CD8-positive, alpha-beta memory T cell (primary cell): ENCODE data around the gene HIRA. TPM values are rescaled to one million over a fixed set of nuclear protein-coding genes. Genes with fewer than 3 reads are reported as not detected.

Experiments used
- CTCF ChIA-PET: fragments of 350-600 bp; sonication (Branson Sonifier 250); formaldehyde crosslinking; loops from one replicate; lab custom pipeline; 2021; ENCODE audit warnings: antibody characterized with exemption; lab: Charles Lee
- POLR2A ChIA-PET: fragments of 350-600 bp; sonication (Branson Sonifier 250); formaldehyde crosslinking; loops from one replicate; lab custom pipeline; 2021; ENCODE audit warnings: antibody characterized with exemption; lab: Charles Lee
- DNase-seq, 5 donors: peaks; one replicate each; pipeline versions ENCODE4 v3.0.0 to v3.0.0-alpha.2; 2020 to 2022; ENCODE audit warnings: mixed read lengths in 1 of 5
- H3K27ac ChIP-seq: one replicate; pipeline ENCODE4 v1.7.0; 2013; ENCODE audit warnings: low read depth, mild to moderate bottlenecking, low read length, moderate library complexity
- H3K27me3 ChIP-seq: 2 replicates; pipeline ENCODE4 v1.7.0; 2013; ENCODE audit warnings: low read length, mild to moderate bottlenecking; ENCODE audit not compliant: insufficient read depth, poor library complexity, severe bottlenecking
- H3K36me3 ChIP-seq: 2 replicates; pipeline ENCODE4 v1.7.0; 2013; ENCODE audit warnings: mild to moderate bottlenecking, low read length, moderate library complexity; ENCODE audit not compliant: insufficient read depth
- H3K4me1 ChIP-seq: 2 replicates; pipeline ENCODE4 v1.7.0; 2013; ENCODE audit warnings: mild to moderate bottlenecking, low read length, moderate library complexity; ENCODE audit not compliant: insufficient read depth
- H3K4me3 ChIP-seq: 2 replicates; pipeline ENCODE4 v1.7.0; 2013; ENCODE audit warnings: mild to moderate bottlenecking, low read length
- H3K9me3 ChIP-seq: 2 replicates; pipeline ENCODE4 v1.7.0; 2013; ENCODE audit warnings: mild to moderate bottlenecking, low read length
- H3K27ac Mint-ChIP-seq, 8 donors: one replicate each; pipeline ENCODE4 v1.8.0; 2020 to 2021; ENCODE audit warnings: mixed read lengths in 8 of 8, mild to moderate bottlenecking in 6 of 8, inconsistent platforms in 3 of 8, moderate library complexity in 3 of 8
- H3K27me3 Mint-ChIP-seq, 2 donors: one replicate each; pipeline ENCODE4 v1.8.0; 2020 to 2021; ENCODE audit warnings: mixed read lengths in 2 of 2, mild to moderate bottlenecking in 1 of 2, moderate library complexity in 1 of 2
- H3K36me3 Mint-ChIP-seq, 3 donors: one replicate each; pipeline ENCODE4 v1.8.0; 2020 to 2021; ENCODE audit warnings: mixed read lengths in 3 of 3, inconsistent platforms in 1 of 3, mild to moderate bottlenecking in 1 of 3
- H3K4me1 Mint-ChIP-seq, 3 donors: one replicate each; pipeline ENCODE4 v1.8.0; 2020 to 2021; ENCODE audit warnings: mixed read lengths in 3 of 3, inconsistent platforms in 1 of 3, mild to moderate bottlenecking in 1 of 3
- H3K4me3 Mint-ChIP-seq, 7 donors: one replicate each; pipeline ENCODE4 v1.8.0; 2020 to 2021; ENCODE audit warnings: mixed read lengths in 7 of 7, mild to moderate bottlenecking in 6 of 7, moderate library complexity in 4 of 7, inconsistent platforms in 2 of 7
- H3K9me3 Mint-ChIP-seq, 5 donors: one replicate each; pipeline ENCODE4 v1.8.0; 2020 to 2022; ENCODE audit warnings: mixed read lengths in 5 of 5, mild to moderate bottlenecking in 3 of 5, moderate library complexity in 2 of 5, inconsistent platforms in 1 of 5
- polyA plus RNA-seq: library from polyadenylated mRNA; unstranded; fragments of 300-500 nt; fragmentation: Illumina TruSeq; gene quantifications from one replicate; pipeline ENCODE4 v1.2.3, GENCODE V29; 2021
- total RNA-seq, 2 experiments: library from RNA; stranded (reverse); gene quantifications; one replicate each; pipeline ENCODE4 v1.2.3, GENCODE V29; 2021

Gene HIRA
- total and polyA plus RNA-seq, 3 experiments from 2014 or later = 4.6 to 44.8 (median 38.5) TPM

DNA sequence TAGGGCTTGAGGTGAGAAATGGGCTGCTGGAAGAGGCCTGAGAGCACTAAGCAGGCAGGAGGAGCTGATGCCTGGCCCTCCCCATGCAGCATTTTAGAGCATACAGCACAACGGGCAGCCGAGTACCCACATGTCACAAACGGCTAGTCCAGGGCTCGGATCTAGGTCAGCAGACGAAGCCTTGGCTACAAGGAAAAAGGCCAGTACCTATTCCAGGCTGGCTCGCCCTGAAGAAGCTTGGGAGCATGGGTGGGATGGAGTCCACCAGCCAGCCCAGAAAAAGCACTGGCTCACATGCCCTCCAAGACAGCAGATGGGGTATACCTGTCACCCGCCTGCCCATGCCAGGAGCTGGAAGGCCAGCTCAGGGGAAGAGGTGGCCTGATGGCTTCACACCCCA is 37.9 kb upstream of the HIRA start:
- Mint-ChIP-seq H3K4me1 (peaks cover 0 to 7% (median 6%) of the 10 kb centered on the region in 3 donors), H3K9me3 (no peaks in the 10 kb centered on the region), H3K4me3 (no peak overlapping the region), H3K27me3 (no peaks in the 10 kb centered on the region), H3K27ac (peak overlapping the region in 1 of 8 donors; percentile 61), H3K36me3 (peaks cover 4 to 98% (median 14%) of the 10 kb centered on the region in 3 donors)
- DNase-seq = no peak
- no peaks in the 10 kb centered on the region for H3K27me3 ChIP-seq
- H3K4me3 ChIP-seq = no peak overlapping the region
- no peak overlapping the region for H3K27ac ChIP-seq
- peaks cover 89% of the 10 kb centered on the region for H3K36me3 ChIP-seq
- CTCF ChIA-PET = no interaction called here
- no peaks in the 10 kb centered on the region for H3K9me3 ChIP-seq
- no peaks in the 10 kb centered on the region for H3K4me1 ChIP-seq
- POLR2A ChIA-PET = no interaction called here

DNA sequence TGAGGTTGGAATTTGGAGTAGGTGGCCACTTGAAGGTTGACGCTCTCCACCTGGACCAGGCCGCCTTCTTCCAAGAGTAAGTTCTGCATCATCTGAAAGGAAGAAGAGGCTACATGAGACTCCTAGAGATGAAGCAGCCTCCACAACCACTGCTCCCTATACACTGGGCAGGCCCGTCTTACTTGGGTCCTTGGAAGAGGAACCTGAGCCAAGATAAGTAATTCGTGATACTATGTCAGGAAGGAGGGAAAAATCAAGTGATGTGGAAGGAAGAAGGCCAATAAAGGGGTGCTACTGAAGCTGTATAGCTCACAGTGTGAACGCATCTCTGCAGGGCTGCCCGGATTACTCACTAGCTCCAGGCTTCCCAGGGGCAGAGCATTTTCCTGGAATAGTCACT is 36.4 kb upstream of the HIRA start:
- ChIA-PET POLR2A (no interaction called here), CTCF (no interaction called here)
- Histone ChIP-seq H3K4me3 (no peak overlapping the region), H3K27ac (no peak overlapping the region), H3K4me1 (peaks cover 4% of the 10 kb centered on the region), H3K9me3 (no peaks in the 10 kb centered on the region), H3K27me3 (no peaks in the 10 kb centered on the region), H3K36me3 (peaks cover 88% of the 10 kb centered on the region)
- Mint-ChIP-seq H3K36me3 (peaks cover 4 to 98% (median 13%) of the 10 kb centered on the region in 3 donors), H3K4me3 (no peak overlapping the region), H3K27me3 (no peaks in the 10 kb centered on the region), H3K9me3 (no peaks in the 10 kb centered on the region), H3K4me1 (peaks cover 0 to 4% (median 3%) of the 10 kb centered on the region in 3 donors), H3K27ac (no peak overlapping the region)
- no peak for DNase-seq

- Histone ChIP-seq H3K9me3 (no peaks in the 10 kb centered on the region), H3K27me3 (no peaks in the 10 kb centered on the region), H3K4me1 (peaks cover 4% of the 10 kb centered on the region), H3K27ac (no peak overlapping the region), H3K36me3 (peaks cover 80% of the 10 kb centered on the region), H3K4me3 (no peak overlapping the region)
- POLR2A ChIA-PET = no interaction called here
- Mint-ChIP-seq H3K9me3 (no peaks in the 10 kb centered on the region), H3K27me3 (no peaks in the 10 kb centered on the region), H3K36me3 (peaks cover 4 to 94% (median 16%) of the 10 kb centered on the region in 3 donors), H3K27ac (peak overlapping the region in 1 of 8 donors; percentile 63), H3K4me1 (peaks cover 0 to 3% (median 2%) of the 10 kb centered on the region in 3 donors), H3K4me3 (no peak overlapping the region)
- CTCF ChIA-PET = no interaction called here
- DNase-seq = no peak
Measured at GRCh38 chr22:19466848-19467752, 35.6 kb upstream of the HIRA start.

- DNase-seq = no peak
- Mint-ChIP-seq H3K36me3 (peaks cover 4 to 89% (median 19%) of the 10 kb centered on the region in 3 donors), H3K27me3 (no peaks in the 10 kb centered on the region), H3K4me1 (peaks cover 0 to 2% (median 0%) of the 10 kb centered on the region in 3 donors), H3K27ac (no peak overlapping the region), H3K9me3 (no peaks in the 10 kb centered on the region), H3K4me3 (no peak overlapping the region)
- Histone ChIP-seq H3K4me3 (no peak overlapping the region), H3K27ac (no peak overlapping the region), H3K4me1 (peaks cover 4% of the 10 kb centered on the region), H3K9me3 (no peaks in the 10 kb centered on the region), H3K36me3 (peaks cover 73% of the 10 kb centered on the region), H3K27me3 (no peaks in the 10 kb centered on the region)
- CTCF ChIA-PET = no interaction called here
- POLR2A ChIA-PET = no interaction called here
Measured at GRCh38 chr22:19466126-19466716, 34.7 kb upstream of the HIRA start.

DNA sequence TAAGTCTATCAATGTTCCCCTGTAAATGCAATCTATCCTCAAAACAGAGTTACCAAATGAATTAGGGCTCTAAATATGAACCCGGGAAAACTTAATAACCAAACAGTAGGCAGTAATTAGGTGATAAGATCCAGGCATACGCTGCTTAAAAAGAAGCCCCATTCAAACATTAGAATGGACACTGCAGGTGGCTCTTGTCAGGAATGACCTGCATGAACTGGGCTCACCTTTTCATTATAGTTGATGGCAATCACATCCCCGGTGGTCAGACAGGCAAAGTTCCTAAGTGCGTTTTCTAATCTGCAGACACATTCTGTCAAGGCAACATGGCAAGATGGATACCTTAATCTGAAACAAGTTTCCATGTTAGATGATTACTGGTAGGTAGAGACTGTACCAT is 33.4 kb upstream of the HIRA start:
- no peak overlapping the region for H3K27ac ChIP-seq
- no peaks in the 10 kb centered on the region for H3K9me3 Mint-ChIP-seq
- peaks cover 70% of the 10 kb centered on the region for H3K36me3 ChIP-seq
- no peak overlapping the region for H3K4me3 Mint-ChIP-seq
- H3K36me3 Mint-ChIP-seq = peaks cover 3 to 87% (median 19%) of the 10 kb centered on the region in 3 donors
- peaks cover 4% of the 10 kb centered on the region for H3K4me1 ChIP-seq
- no peak for DNase-seq
- H3K4me3 ChIP-seq = no peak overlapping the region
- ChIA-PET POLR2A (no interaction called here), CTCF (no interaction called here)
- peaks cover 0 to 2% (median 0%) of the 10 kb centered on the region in 3 donors for H3K4me1 Mint-ChIP-seq
- H3K27me3 ChIP-seq = no peaks in the 10 kb centered on the region
- peak overlapping the region in 4 of 8 donors; percentile 13 to 64 (median 31) for H3K27ac Mint-ChIP-seq
- H3K27me3 Mint-ChIP-seq = no peaks in the 10 kb centered on the region
- no peaks in the 10 kb centered on the region for H3K9me3 ChIP-seq

GRCh38 chr22:19464546-19464945 is 33.0 kb upstream of the HIRA start:
- Histone ChIP-seq H3K4me1 (peaks cover 4% of the 10 kb centered on the region), H3K27ac (peak overlapping the region; percentile 28), H3K9me3 (no peaks in the 10 kb centered on the region), H3K4me3 (no peak overlapping the region), H3K27me3 (no peaks in the 10 kb centered on the region), H3K36me3 (peaks cover 66% of the 10 kb centered on the region)
- peaks cover 0 to 84% (median 19%) of the 10 kb centered on the region in 3 donors for H3K36me3 Mint-ChIP-seq
- no peak for DNase-seq
- peaks cover 0 to 2% (median 0%) of the 10 kb centered on the region in 3 donors for H3K4me1 Mint-ChIP-seq
- peak overlapping the region in 4 of 8 donors; percentile 2 to 64 (median 36) for H3K27ac Mint-ChIP-seq
- CTCF ChIA-PET = no interaction called here
- no peaks in the 10 kb centered on the region for H3K9me3 Mint-ChIP-seq
- no peak overlapping the region for H3K4me3 Mint-ChIP-seq
- H3K27me3 Mint-ChIP-seq = no peaks in the 10 kb centered on the region
- POLR2A ChIA-PET = no interaction called here

DNA sequence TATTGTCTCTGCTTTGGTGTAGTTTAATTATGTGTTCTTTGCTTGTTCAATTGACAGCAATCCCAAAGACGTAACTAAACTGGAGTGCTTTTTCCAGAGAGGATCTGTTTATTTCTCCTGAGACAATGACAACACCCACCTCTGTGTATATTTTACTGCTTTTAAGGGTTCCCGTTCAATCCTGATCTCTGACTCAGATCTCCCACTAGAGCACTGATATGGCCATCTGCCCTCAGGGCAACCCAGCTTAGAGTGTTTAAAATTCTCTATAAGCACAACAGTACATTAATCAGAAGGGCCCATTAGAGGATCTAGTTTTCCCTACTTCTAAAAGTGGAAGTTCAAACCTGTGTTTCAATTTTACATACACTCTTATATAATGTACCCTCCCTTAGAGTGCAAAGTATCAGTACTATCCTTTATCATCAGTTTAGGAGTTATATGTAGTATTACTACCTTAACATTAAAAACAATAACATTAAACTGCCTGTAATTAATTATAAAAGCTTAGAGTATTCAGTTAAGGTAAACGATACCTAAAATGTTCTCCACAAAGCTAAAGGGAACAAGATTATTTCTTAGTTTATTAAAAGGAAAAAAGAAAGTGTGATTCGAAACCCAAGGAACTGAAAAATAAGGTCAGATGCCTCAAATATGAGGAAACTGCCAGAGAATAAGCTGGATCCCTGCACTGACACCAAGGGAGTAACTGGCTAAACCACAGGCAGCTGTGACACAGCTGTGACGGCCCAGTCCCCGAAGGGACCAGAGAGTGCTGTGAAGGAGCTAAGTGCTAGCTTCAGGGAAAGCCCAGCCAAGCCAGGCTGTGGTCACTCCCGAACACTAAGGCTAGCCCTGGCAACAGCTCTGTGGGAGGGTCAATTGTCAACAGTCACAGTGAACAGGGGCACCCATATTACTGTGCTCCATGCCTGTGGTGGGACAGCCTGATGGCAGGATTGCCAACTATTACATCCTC is 32.2 kb upstream of the HIRA start:
- no peaks in the 10 kb centered on the region for H3K4me1 Mint-ChIP-seq
- ChIA-PET POLR2A (no interaction called here), CTCF (interaction anchor here (0.9 kb wide), 1 partner anchor 14 kb away, joined by 3 read pairs; no protein-coding TSS in a partner anchor)
- no peak overlapping the region for H3K4me3 ChIP-seq
- peaks cover 0 to 80% (median 16%) of the 10 kb centered on the region in 3 donors for H3K36me3 Mint-ChIP-seq
- H3K4me1 ChIP-seq = peaks cover 4% of the 10 kb centered on the region
- no peak overlapping the region for H3K4me3 Mint-ChIP-seq
- H3K27ac ChIP-seq = peak overlapping the region; percentile 28
- DNase-seq = no peak
- H3K9me3 ChIP-seq = no peaks in the 10 kb centered on the region
- H3K9me3 Mint-ChIP-seq = no peaks in the 10 kb centered on the region
- no peaks in the 10 kb centered on the region for H3K27me3 ChIP-seq
- peaks cover 59% of the 10 kb centered on the region for H3K36me3 ChIP-seq
- no peak overlapping the region for H3K27ac Mint-ChIP-seq
- H3K27me3 Mint-ChIP-seq = no peaks in the 10 kb centered on the region
